ENCODE measurements around the gene RAB11FIP5. TPM values are rescaled to one million over a fixed set of nuclear protein-coding genes. Genes with fewer than 3 reads are reported as not detected.

RAB11FIP5 gene
- total and polyA plus RNA-seq, 10 of the 15 experiments (the other 5 are each of a cell fraction or from before 2014, with no cell fraction given) = 0.03 to 0.20 (median 0.06) TPM; not detected in 6

DNA sequence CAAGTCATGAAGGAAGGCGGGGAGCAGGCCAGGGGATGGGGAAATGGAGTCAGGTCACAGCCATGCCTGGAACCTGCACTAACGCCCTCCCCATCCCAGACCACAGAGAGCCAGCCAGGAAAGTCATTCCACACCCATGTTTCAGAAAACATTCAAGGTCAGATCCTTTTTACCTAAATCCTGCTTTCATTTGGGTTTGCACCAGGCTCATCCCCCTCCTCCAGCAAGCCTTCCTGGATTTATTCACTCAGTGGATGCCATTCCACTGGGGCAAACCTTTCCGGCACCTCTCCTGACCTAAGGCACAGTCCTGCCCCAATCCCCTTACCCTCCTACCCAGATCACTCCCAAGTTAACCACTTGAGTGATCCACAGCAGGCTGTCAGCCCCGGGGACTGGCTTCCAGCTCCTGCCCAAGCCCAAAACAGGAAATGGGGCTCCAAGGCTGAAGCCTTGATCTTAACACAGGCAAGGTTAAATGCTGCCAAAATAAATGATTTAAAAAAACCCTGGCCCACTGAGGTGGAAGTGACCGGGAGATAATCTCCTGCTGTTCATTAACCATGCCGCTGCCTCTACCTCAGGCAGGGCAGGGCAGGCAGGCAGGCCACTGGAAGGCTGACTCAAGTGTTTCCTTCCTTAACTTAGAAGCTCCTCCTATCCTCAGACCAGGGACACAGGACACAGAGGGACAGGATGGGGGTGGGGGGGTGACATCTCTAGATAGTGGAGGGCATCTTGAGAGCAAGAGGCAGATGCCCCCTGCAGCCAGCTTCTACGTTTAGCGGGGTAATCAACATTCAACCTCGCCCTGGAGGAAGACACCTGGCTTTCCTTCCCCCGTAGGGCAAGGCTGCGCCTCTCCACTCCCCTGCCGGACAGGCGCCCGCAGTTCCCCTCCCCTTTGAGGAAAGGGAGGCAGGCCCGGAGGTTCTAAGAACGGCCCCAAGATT, 1.4 kb downstream of the RAB11FIP5 start:
- Histone ChIP-seq H3K9ac (ENCODE audit: control insufficient read depth, insufficient read depth, low read length) (no peak overlapping the region), H3K4me1 (ENCODE audit: control insufficient read depth, insufficient read depth, low read length) (no peaks in the 10 kb centered on the region), H4K20me1 (ENCODE audit: control insufficient read depth, insufficient read depth) (no peaks in the 10 kb centered on the region), H3K27ac (ENCODE audit: control insufficient read depth, insufficient read depth) (no peak overlapping the region), H3K4me2 (ENCODE audit: control insufficient read depth, insufficient read depth) (no peak overlapping the region), H2AFZ (ENCODE audit: control insufficient read depth, low read depth, low read length) (no peak overlapping the region), H3K79me2 (ENCODE audit: control insufficient read depth, insufficient read depth, low read length) (no peaks in the 10 kb centered on the region), H3K9me3 (replicated peaks; ENCODE audit: control insufficient read depth, insufficient read depth, low read length) (no peaks in the 10 kb centered on the region), H3K27me3 (replicated peaks in 1 of 2; ENCODE audit: control insufficient read depth in 2 of 2, insufficient read depth in 2 of 2, low read length in 1 of 2) (peaks cover 6 to 17% of the 10 kb centered on the region in 2 experiments), H3K36me3 (ENCODE audit: control insufficient read depth in 2 of 2, insufficient read depth in 2 of 2, low read length in 1 of 2) (no peaks in the 10 kb centered on the region), H3K4me3 (no peak overlapping the region)
- POLR2A ChIA-PET = no interaction called here
- in situ Hi-C loops (cut with MboI) = no loop called here
- TF ChIP-seq IKZF2 (IDR thresholded peaks at IDR 0.05) (no peak), TCF7 (IDR thresholded peaks at IDR 0.05; ENCODE audit: borderline replicate concordance) (no peak), ESRRA (IDR thresholded peaks at IDR 0.05; ENCODE audit: low read length) (no peak), CREB1 (IDR thresholded peaks at IDR 0.05; ENCODE audit: low read depth) (no peak)
- TF ChIP-seq, protein P1, sequence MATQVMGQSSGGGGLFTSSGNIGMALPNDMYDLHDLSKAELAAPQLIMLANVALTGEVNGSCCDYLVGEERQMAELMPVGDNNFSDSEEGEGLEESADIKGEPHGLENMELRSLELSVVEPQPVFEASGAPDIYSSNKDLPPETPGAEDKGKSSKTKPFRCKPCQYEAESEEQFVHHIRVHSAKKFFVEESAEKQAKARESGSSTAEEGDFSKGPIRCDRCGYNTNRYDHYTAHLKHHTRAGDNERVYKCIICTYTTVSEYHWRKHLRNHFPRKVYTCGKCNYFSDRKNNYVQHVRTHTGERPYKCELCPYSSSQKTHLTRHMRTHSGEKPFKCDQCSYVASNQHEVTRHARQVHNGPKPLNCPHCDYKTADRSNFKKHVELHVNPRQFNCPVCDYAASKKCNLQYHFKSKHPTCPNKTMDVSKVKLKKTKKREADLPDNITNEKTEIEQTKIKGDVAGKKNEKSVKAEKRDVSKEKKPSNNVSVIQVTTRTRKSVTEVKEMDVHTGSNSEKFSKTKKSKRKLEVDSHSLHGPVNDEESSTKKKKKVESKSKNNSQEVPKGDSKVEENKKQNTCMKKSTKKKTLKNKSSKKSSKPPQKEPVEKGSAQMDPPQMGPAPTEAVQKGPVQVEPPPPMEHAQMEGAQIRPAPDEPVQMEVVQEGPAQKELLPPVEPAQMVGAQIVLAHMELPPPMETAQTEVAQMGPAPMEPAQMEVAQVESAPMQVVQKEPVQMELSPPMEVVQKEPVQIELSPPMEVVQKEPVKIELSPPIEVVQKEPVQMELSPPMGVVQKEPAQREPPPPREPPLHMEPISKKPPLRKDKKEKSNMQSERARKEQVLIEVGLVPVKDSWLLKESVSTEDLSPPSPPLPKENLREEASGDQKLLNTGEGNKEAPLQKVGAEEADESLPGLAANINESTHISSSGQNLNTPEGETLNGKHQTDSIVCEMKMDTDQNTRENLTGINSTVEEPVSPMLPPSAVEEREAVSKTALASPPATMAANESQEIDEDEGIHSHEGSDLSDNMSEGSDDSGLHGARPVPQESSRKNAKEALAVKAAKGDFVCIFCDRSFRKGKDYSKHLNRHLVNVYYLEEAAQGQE (IDR thresholded peaks at IDR 0.05; ENCODE audit: low read depth, low read length) = no peak
- SMC1A ChIA-PET (ENCODE audit: uncharacterized antibody, unreplicated experiment) = interaction anchor here (1.1 kb wide), 1 partner anchor 27 kb away, joined by 3 read pairs; no protein-coding TSS in a partner anchor
- FAIRE-seq (no peak), DNase-seq (ENCODE audit: low read depth, low spot score) (no peak), ATAC-seq (no peak)
- WGBS (ENCODE audit: insufficient coverage, insufficient replicate concordance, low lambda C conversion rate, missing lambda C conversion rate) = 25% methylated on average over 15 of the region's 16 CpGs
- CTCF ChIA-PET = interaction anchor here (0.7 kb wide), 1 partner anchor 46 kb away, joined by 3 read pairs; no protein-coding TSS in a partner anchor
- RAD21 ChIA-PET (ENCODE audit: unreplicated experiment) = no interaction called here
- no TSS peak for BruUV-seq (replicated peaks)
- intact Hi-C loops (cut with micrococcal nuclease; ENCODE audit: unreplicated experiment) = no loop called here
